Measurements from ENCODE around the gene C2CD4D.

The C2CD4D gene

DNA sequence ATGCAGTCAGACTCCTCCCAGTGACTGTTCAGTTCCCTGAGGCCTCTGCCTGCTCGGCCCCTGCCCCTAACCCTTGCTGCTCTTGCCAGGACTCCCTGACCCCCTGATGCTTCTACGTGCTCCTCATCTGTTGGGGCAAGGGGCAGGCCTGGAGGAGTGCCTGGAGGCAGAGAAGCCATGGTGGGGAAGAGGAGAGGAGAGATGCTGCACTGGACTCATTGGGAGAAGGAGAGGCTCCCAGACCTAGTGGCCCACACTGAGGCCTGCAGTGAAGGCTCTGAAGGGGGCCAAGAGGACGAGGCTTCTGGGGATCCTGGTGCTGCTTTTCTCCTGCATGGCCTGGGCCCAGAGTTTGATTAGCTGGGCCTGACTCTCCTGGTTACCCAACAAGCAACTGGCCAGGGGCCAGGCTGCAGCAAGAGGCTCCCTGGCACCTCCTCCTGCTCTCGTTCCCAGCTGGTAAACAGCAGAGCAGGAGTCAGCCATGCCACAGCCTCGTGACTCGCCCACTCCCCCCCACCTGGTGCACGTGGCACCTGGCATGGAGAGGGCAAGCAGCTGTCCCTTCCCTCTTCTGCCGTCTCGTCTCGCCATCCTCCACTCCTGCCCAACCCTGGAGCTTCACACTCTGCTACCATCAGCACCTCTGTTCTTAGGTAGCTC is 7.2 kb downstream of the C2CD4D start:
- no peak for FAIRE-seq

DNA sequence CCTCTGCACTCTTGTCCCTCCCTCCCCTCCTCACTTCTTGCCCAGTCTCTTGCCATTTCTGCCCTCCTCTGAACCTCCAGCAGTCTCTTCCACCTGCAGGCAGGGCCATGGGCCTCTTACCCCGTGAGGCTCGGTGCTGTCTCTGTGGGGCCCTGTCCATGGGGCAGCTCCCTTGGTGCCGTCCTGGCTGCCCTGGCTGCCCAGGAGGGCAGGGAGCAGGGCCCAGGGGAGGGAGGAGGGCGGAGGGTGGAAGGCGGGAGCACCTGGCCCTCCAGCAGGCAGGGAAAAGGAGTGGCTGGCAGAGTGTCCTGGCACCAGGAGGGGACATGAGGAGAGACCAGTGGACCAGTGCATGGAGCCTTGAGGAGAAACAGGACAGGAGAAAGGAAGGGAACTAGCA is 8.0 kb downstream of the C2CD4D start, which contains the start of gene RORC:
Gene RORC, minus strand, starts transcription at position 198 of the 400 bp plus-strand sequence. Its CDS starts 38 bp downstream, at position 160.
- no peak for FAIRE-seq

DNA sequence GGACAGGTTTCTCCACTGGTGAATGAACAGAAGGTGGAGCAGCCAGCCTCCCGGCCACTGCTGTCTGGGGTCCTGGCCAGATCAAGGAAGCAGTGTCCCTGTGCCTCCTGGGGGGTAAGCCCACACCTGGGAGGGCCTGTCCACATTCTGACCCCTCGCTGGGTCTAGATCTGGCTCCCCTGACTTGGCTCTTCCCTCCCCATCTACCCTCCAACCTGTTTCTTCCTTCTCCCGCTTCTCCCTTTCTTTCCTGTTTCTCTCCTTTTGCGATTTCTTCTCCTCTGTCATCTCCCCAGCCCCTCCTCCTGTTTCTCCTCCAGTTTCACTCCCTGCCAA is 8.4 kb downstream of the C2CD4D start:
- FAIRE-seq = no peak

DNA sequence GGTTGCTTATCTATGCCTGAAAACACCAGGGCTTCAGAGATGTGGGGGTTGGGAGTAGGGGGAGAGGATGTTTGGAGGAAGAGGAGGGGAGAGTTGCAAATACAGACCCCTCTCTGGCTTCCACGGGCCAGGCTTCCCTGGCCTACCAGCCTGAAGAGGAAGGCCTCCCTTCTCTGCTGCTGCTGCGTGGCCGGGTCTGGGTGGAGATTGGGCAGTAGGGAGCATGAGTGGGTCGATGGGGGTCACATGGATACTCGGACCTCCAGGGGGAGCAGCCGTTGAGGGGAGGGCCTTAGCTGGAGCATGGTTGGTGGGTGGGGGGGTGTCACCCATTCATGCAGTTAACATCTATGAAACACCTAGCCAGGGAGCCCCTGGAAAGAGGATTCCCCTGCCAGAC is 9.6 kb downstream of the C2CD4D start:
- no peak for FAIRE-seq

DNA sequence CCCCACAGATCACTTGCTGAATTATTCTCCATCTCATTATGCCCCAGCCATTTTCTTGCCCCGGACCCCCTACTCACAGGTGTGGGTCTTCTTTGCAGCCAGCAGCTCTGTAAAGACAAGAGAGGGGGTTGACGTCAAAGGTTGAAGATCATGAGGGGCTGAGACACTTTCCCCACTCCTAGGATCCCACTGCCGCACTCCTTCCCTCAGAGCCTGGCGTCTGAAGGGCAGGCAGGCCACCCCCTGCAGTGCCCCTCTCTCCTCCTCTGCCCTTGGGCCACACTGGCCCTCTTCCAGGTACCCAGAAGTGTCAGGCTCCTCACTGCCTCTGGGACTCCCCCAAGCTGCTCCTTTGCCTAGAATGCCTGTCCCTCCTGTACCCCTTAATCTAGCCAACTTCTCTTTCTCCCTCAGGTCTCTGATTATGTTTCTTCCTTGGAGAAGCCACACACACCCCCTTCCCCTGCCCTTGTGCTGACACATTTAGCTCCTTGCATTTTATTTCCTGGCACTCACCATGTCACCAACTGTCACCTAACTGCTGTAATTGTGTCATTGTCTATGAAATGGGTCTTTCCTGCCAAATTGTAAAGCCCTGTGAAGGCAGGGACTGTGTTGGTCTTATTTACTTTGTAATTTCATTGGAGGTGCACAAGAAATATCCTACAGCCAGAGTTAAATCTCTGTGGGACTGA is 10.1 kb downstream of the C2CD4D start:
- FAIRE-seq = no peak

DNA sequence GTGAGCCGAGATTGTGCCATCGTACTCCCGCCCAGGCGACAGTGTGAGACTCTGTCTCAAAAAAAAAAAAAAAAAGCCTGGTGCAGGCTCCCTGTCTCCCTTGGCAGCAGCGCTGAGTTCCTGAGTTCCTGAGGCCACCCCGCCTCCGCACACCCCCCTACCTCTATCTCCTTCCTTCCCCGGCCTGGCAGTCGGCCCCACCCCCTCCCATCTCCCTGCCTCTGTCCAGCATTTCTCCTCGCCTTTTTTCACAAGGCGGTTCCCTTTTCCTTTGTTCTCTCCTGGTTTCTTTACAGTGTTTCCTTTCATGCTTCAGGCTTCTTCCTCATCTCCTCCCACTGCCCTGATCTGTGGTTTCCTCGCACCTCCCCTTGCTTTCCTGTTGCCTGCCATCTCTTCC is 10.7 kb downstream of the C2CD4D start:
- FAIRE-seq = no peak

DNA sequence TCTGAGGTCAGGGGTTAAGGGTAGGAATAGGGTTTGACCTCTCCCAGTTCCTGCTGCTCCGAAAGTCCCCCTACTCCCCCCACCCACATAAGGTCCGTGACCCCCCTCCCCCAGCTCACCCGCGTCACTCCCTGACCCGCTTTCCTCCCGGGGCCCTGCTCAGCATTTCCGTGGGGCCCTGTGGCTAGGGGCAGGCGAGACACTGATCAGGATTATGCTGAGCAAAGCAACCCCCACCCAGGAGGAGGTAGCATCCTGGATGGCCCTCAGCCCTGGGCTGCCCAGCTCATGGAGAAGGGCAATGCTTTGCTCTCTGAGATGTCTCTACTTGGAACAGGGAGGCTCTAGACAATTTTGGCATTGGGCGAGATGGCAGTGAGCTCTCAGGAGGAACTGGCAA is 11.8 kb downstream of the C2CD4D start:
- no peak for FAIRE-seq

DNA sequence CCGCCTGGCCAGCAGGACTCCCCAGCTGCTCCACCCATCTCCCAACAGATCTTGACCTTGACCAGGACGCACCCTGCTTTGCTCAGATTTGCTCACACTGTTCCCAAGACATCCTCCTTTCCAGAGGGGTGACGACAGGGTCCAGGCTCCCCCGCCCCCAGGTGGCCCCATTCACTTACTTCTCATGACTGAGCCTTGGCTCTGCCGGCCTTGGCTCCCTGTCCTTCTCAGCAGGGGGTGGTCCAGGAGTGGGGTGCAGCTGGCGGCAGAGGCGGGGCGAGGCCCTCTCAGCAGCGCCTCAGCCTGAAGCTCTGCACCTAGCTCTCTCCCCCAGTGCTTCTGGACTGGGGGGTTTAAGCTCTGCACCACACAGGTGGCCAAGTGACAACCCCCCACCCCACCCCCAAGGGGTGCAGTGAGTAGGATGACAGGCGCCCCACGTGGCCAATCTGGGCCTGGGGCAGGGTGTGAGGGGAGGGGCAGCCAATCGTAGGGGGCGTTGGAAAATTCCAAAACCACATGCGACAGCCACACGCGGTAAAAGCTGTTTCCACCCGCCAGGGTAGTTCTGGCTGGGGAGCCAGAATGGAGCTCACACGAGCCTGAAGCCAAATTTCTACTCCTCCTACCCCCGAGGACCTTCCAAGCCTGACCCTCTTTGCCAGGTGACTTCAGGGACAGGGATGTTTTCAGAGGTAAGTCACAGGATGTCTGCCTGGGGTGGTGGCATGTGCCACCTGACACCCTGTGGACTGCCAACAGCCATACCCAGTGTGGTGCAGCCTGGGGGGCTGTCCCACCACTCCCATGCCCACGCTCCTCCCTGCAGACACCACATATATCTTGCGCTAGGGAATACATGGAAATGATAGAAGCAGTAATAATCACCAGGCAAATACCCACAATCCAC is 13.6 kb downstream of the C2CD4D start:
- no peak for FAIRE-seq

DNA sequence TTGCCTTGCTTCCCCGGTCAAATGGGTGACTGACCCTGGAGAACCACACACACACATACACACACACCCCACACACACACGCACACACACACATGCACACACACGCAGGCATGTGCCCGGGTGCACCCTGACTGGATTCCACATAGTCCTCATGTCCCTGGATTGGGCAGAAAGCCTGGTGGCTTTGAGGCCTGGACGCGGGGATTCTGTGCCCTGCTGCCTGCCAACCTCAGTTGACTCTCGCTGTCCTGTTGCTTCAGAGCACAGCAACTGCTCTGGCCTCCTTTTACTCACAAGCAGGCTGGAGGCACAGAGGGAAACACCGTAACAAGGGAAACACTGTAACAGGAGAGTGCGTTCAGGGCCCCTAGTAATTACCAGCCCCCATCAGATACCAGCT is 14.4 kb downstream of the C2CD4D start:
- FAIRE-seq = no peak

DNA sequence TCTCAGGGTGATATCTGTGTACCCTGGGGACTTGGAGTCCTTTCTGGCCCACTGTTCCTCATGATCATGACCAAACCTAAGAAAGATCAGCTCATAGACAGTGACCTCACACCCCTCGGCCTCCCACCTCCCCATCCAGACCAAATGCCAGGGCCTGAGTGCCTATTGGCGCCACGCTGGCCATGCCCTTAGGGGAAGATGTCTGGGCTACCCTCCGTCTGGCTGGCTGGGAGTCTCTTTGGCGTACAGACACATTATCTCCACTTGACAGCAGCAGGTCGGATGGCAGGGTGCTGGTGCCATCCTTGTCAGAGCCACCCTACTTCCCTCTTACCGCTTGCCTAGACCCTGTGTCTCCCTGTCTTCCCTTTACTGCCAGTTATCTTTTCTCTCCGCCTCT is 16.4 kb downstream of the C2CD4D start:
- no peak for FAIRE-seq

DNA sequence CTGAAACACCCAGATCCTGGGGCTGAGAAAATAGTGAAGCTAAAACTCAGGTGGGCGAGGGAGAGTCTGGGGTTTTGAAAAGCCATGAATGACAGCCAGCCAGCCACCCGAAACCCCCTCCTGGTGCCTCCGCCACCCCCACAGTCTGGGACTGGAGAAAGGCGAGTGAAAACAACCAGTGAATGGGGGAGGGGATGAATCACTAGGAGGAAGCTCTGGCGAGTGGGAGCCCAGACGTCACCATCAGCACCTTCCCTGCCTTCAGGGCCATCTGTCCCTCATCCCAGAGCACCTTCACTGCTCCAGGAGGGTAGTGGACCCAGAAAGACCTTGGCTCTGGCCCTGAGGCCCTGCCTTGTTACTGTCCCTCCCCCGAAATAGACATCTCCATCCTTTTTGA is 17.2 kb downstream of the C2CD4D start:
- no peak for FAIRE-seq

DNA sequence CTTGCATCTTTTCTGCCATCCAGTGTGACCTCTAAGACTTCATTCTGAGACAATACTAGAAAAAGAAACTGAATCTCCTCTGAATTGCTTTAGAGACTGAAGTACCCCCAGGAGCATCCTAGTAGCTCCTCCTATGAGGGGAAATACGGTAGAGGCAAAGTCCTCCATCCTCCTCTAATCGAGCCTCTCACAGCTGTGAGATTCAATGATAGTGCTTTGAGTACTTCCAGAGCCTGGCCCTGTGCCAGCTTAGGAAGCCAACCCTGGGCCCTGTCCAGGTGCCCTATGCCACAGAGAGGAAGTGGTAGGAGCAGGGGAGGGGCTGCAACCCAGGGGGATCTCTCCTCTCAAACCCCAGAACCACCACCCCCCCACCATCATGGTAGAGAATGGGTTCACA is 18.7 kb downstream of the C2CD4D start:
- FAIRE-seq = no peak

DNA sequence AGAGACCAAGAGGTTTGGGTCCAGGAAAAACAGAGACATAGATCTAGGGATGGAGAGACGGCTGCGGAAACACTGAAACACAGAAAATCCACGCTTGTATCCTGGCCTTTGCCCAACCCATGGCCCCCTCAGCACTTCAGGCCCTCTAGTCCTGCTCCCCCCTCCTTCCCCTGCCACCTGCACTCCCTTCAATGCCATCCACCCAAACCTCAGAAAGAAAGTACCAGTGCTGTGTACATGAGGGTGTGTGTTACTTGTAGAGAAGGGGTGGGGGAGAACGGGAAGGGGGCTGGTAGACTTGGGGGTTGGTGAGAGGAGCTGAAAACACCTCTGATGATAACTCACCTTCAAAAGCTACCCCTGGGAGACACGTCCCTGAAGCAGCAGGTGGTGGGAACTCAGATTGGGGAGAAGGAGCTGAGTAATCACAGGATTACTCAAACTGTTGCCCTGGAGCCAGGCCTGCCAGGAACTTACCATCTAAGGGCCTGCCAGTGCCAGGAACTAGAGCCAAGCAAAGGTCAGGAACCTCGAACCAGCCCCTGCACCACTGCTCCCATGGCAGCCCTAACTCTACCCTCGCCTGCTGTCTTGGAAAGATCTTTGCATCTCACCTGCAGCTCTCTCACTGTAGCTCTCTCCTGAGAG is 19.5 kb downstream of the C2CD4D start:
- no peak for FAIRE-seq

DNA sequence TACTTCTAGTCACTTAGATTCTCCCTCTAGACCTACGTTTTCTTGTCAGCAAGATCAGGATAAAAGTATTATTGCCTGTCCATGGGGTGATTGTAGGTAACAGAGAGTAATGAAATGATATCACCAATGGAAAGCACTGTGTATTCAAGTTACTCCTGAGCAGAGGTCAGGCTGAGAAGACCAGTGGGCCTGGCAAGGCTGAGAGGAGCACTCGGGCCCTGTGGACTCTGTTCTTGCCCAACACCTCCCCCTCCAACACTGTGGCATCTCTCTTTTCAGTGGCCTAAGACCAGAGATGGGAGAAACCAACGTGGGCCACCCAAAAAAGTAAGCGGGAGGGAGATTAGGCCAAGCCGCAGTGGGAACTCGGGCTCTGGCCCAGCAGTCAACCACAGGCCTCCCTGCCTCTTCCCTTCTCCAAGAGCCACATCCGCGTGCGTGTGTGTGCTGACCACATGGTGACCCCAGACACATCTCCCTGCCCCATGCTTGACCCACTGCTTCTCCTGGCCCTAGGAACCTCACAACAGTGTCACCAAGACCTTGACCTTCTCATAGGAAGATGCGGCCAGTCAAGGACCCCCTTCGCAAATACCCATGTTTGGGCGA is 20.3 kb downstream of the C2CD4D start:
- no peak for FAIRE-seq

DNA sequence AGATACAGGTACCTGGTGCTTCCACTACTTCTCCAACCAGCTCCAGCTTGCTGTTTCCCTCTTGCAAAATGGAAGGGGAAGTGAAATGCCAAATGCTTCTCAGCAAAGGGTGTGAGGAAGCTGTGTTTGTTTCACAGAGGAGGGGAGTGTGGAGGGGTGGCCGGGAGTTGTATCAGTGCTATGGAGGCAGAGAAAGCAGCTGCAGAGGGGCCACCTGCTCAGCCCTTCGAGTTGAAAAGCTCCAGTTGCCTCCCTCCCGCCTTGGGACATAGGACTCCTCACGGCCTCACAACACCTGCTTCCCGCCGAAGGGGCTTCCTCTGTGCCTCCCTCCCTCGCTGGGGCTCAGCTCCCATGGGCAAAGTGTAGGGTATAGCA is 22.3 kb downstream of the C2CD4D start:
- no peak for FAIRE-seq

DNA sequence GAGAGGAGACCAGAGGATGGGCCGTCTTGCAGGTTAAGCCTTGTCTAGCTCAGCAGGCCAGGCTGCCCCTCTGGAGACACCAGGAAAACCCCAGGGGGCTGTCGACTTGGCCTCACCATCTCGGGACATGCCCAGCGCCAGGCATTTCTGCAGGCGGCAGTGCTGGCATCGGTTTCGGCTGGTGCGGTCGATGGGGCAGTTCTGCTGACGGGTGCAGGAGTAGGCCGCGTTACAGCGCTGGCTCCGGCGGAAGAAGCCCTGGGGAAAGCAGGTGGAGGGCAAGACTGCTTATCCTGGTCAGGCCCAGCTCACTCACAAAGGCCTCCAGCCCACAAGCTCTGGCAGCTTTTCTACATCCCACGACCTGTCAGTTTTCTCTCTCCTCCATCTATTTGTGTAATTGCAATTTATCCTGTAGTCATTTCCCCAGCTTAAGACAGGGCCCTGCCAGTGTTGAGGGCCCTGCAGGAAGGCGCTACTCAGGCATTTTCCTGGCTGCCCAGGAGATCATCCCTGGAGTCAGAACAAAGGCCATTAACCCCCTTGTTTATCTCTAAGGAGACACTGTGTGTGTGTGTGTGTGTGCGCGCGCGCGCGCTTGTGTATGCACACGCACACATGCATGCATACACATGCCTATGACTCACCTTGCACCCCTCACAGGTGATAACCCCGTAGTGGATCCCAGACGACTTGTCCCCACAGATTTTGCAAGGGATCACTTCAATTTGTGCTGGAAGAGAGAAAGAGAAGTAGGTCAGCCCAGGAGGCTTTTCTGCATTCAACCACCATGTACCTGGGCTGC is 22.9 kb downstream of the C2CD4D start:
- FAIRE-seq = no peak

DNA sequence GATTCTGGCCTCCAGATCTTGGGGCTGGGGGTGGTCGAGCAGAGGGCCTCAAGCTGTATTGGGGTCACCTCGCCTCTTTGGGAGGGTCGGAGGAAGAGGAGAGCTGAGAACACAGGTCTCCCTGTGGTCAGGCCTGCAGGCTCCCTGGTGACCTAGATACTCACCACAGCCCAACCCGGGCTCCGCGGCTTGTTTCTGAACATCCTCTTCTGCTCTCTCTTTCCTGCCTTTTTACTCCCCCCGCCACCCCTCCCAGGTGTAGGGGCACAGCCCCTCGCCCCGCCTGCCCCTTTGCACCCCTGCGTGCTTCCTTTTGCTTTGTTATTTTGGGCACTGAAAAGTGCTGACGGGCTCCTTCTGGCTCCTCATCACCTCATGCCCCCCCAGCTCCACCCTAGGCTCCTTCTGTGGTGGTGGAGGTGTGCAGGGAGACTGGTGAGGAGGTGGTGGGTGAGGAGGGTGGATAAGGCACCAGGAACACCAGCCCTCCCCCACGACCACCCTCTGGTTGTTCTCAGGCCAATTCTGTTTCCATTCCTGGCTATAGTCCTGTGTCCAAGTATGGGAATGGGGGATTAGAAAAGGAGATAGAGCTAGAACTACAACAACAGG is 23.8 kb downstream of the C2CD4D start:
- no peak for FAIRE-seq

DNA sequence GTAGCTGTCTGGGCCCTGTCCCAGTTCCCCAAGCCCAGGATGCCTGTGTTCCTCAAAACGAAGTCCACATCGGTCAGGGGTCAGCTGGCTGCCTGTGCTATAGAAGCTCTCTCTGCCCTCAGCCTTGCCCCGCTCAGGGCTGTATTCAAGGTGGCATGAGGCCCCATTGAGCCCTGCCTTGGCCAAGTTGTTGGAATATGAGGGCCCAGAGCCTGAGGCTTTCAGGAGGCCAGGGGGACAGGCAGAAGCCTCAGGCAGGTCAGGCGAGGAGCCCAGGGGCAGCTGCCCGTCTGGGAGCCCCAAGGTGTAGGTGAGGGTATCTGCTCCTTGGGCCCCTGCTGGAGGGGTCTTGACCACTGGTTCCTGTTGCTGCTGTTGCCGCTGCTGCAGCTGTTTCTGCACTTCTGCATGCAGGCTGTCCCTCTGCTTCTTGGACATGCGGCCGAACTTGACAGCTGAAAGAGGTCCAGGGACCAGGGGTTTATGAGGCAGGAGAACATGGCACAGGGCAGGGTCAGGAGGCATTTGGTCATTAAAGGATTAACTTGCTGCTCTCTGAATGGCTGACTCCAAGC is 24.6 kb downstream of the C2CD4D start:
- FAIRE-seq = no peak

DNA sequence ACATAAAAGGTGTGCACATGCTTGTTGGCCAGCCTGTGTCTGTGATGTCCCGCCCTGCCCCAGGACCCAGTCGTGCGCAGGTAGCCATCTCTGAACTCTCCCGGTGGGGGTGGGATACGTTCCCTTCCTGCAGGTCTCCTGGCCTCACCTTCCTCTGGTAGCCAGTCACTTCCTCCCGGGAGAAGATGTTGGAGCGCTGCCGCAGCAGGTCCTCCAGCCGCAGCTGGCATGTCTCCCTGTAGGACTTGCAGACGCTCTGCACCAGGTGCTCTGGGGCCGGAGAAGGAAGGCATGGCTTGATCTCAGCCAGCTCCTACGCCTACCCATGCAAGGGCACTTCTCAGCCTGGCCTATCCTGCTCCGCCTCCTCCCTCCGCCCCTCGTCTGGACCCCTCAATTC is 25.2 kb downstream of the C2CD4D start:
- FAIRE-seq = no peak

DNA sequence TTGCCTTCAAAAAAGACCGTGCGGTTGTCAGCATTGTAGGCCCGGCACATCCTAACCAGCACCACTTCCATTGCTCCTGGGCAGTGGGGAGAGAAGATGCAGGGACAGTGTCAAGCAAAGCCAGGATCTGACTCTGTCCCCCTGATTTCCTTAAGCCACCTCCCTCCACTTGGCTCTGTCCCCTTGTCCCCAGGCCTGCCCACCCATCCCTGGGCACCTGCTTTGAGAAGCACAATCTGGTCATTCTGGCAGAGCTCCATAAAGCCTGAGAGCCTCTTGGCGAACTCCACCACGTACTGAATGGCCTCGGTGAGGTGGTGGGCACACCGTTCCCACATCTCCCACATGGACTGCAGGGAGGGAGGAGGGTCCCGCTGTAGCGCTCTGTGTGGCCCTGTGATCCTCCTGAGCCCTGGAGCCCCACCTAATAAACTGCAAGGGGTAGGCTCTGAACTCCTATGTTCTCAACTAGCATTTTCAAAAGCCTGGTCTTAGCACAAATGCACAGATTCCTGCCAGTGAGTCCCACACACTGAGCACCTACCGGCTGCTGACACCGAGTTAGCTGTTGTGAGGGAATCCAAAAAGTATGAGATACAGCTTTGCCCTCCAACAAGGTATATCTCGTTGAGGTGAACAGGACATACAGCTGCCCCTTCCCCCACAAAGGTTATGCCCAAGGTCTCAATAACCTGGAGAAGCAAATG is 26.2 kb downstream of the C2CD4D start:
- FAIRE-seq = no peak

DNA sequence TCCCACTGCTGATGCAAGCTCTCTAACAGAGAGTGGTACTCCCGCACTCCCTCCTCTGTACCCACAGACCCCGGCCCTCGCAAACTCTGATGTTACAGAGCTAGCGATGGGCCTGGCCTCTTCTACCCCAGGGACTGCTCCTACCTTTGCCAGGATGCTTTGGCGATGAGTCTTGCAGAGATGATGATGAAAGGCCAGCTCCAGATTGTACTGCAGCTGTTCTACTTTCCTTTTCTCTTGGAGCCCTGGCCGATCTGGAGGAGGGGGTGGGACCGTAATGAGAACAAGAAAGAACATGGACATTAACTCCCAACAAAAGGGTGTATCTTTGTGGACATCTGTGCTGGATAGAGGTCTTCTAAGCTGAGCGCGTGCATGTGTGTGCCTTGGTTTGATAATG is 28.4 kb downstream of the C2CD4D start:
- no peak for FAIRE-seq

Measured in TTC549 (cell line).